Measurements from ENCODE around the gene RANBP10.

GRCh38 chr16:67770346-67770991 lies 35.9 kb downstream of the RANBP10 start:
- TF ChIP-seq CTCF (IDR thresholded peaks at IDR 0.05) (no peak), ZFX (IDR thresholded peaks at IDR 0.05; ENCODE audit: borderline replicate concordance) (no peak)

Measured in 22Rv1 (cell line).